Measurements from ENCODE around the gene LPP.

DNA sequence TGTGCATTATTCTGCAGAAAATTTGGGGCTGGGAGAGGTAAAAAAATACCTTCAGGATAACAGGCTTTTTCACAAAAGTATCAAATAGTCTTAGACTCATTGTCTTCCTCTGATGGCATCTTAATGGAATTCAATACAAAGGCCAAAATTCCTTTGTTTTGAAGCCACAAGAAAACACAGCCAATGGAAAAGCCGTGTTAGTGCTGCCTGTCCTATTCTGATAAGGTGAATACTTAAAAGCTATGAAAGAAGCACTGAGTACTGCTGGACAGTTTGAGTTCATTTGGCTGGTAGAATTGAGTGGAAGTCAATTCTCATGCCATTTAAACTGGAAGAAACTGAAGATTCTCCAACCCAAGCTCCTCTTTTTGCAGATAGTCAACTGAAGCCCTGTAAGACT is 622.5 kb downstream of the LPP start:
- TF ChIP-seq POLR2AphosphoS5 (IDR thresholded peaks at IDR 0.05; ENCODE audit: low read depth, low read length), result no peak
- no peak for TF ChIP-seq SPI1 (IDR thresholded peaks at IDR 0.05; ENCODE audit: low read depth, low read length)

Measured in GM12891 (cell line).